PC-9 (cell line): ENCODE data around the gene CTNNA3.

ENCODE experiments used
- CTCF ChIP-seq: fragments of 200-600 bp; sonication (generic); conservative IDR thresholded peaks from 2 replicates; pipeline ENCODE4 v1.6.1; 2017; ENCODE audit warnings: mixed run types, antibody characterized with exemption, mild to moderate bottlenecking, moderate library complexity
- EZH2 ChIP-seq: fragments of 200-600 bp; sonication (generic); IDR thresholded peaks from 2 replicates; pipeline ENCODE4 v1.8.0; 2017; ENCODE audit warnings: antibody characterized with exemption, low read depth

DNA sequence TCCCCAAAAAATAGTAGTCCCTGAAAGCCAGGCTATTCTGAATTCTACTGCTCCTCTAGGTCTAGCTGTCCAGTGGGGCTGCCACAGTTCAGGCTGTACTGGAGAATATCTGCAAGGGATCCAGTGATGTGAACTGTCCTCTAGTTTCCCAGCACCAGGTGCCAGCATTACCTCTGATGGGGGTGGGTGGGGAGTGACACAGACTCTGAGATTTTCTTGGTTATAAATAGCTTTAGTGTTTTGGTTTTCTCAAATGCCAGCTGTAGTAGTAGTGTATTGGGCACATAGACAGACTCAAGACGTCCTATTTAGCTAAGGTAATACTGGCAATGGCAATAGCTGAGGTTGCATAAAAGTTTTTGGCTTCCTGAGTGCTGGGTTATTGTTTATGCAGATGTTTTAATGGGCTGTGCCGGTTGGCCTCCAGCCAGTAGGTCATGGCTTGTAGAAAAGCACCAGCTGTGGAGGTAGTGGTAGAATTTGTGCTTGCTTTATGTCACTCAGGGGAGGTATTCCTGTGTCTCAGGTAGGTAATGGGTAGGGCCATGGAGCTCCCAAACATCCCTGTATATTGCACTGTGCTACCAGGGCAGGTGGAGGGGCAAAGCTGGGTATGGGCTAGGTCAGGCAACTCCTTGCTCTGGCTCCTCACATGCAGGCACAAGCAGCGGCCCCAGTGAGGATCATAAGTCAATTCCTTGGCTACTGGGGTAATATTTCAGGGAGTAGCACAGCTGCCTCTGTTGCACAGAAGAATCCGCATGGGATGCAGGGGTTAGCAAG, 1108.9 kb downstream of the CTNNA3 start:
- no peak for TF ChIP-seq CTCF
- no peak for TF ChIP-seq EZH2
